Left lung (tissue), 10 donors: ENCODE results near the gene MINDY4B. TPM values are rescaled to one million over a fixed set of nuclear protein-coding genes. Genes with fewer than 3 reads are reported as not detected.

Source experiments
- ATAC-seq: fragments of 200-7000 bp; cut with Tn5 transposase; one replicate; pipeline ENCODE4 v1.9.1; 2020; ENCODE audit warnings: moderate library complexity
- DNase-seq, 4 donors: peaks; one replicate each; pipeline ENCODE4 v3.0.0-alpha.2; 2013 to 2020
- H3K27ac ChIP-seq, 2 donors: fragments of 200-600 bp; sonication (generic) in 1 of 2; one replicate each; pipeline versions ENCODE4 v1.5.0 to v1.8.0; 2020 to 2021
- H3K27me3 ChIP-seq, 2 donors: fragments of 200-600 bp; sonication (generic) in 1 of 2; one replicate each; pipeline versions ENCODE4 v1.5.0 to v1.8.0; 2020 to 2021
- H3K36me3 ChIP-seq, 2 donors: fragments of 200-600 bp; sonication (generic) in 1 of 2; one replicate each; pipeline versions ENCODE4 v1.5.0 to v1.8.0; 2020 to 2021
- H3K4me1 ChIP-seq, 2 donors: fragments of 200-600 bp; one replicate each; pipeline ENCODE4 v1.8.0; 2021
- H3K4me3 ChIP-seq, 2 donors: fragments of 200-600 bp; sonication (generic) in 1 of 2; one replicate each; pipeline versions ENCODE4 v1.5.0 to v1.8.0; 2020 to 2021; ENCODE audit warnings: mild to moderate bottlenecking in 1 of 2
- H3K9me3 ChIP-seq, 2 donors: fragments of 200-600 bp; sonication (generic) in 1 of 2; one replicate each; pipeline versions ENCODE4 v1.5.0 to v1.8.0; 2020 to 2021
- CTCF ChIP-seq, 2 donors: fragments of 200-600 bp; sonication (generic) in 1 of 2; IDR thresholded peaks; one replicate each; pipeline versions ENCODE4 v1.5.0 to v1.8.0; 2021; ENCODE audit warnings: antibody characterized with exemption in 2 of 2
- intact Hi-C, 2 donors: fragments of 100-400 bp; cut with DNase I; formaldehyde crosslinking; loops; one replicate each; pipeline versions ENCODE4 v1.11.2 to v1.14.2; 2022
- polyA plus RNA-seq, 6 donors: library from polyadenylated mRNA; unstranded; fragments of 120-200 nt; gene quantifications; one replicate each; pipeline ENCODE4 v1.2.1, GENCODE V29; 2013; ENCODE audit not compliant: insufficient read length in 6 of 6
- total RNA-seq, 2 donors: library from RNA; stranded (reverse); fragmentation: NEBNext Ultra II Directional; extraction: Animal tissue kit (Norgen Biotek cat#: 25700); gene quantifications; one replicate each; pipeline ENCODE4 v1.2.1, GENCODE V29; 2021
- donor health status: DM: no; HTN: yes; CAD: no.
- donor health status: DM: no; HTN: no; CAD: no.

MINDY4B gene
- total and polyA plus RNA-seq, 8 donors: not detected

- intact Hi-C loops: no loop called here
- H3K27ac ChIP-seq: no peak overlapping the region
- no peaks in the 10 kb centered on the region for H3K4me1 ChIP-seq
- no peak for TF ChIP-seq CTCF (IDR thresholded peaks at IDR 0.05)
- H3K27me3 ChIP-seq: no peaks in the 10 kb centered on the region
- no peak overlapping the region for H3K4me3 ChIP-seq
- no peak for ATAC-seq
- no peaks in the 10 kb centered on the region for H3K36me3 ChIP-seq
- DNase-seq: no peak
- H3K9me3 ChIP-seq: no peaks in the 10 kb centered on the region
Measured at GRCh38 chr3:150823277-150823676, 82.0 kb downstream of the MINDY4B start.

- DNase-seq: peak in 2 of 4 donors; percentile 36 to 60
- no peaks in the 10 kb centered on the region for H3K36me3 ChIP-seq
- intact Hi-C loops: no loop called here
Measured at GRCh38 chr3:150822636-150823035, 82.6 kb downstream of the MINDY4B start.

More at GRCh38 chr3:150822636-150823035, 82.6 kb downstream of the MINDY4B start:
- ATAC-seq: no peak
- H3K4me1 ChIP-seq: no peaks in the 10 kb centered on the region
- H3K27me3 ChIP-seq: no peaks in the 10 kb centered on the region
- no peaks in the 10 kb centered on the region for H3K9me3 ChIP-seq
- TF ChIP-seq CTCF (IDR thresholded peaks at IDR 0.05): no peak
- H3K4me3 ChIP-seq: no peak overlapping the region
- H3K27ac ChIP-seq: no peak overlapping the region

Other genes starting within 250 kb of the MINDY4B start
- not detected for gene ERICH6, start 201.5 kb downstream of the MINDY4B start, total RNA-seq
- gene ERICH6, start 201.5 kb downstream of the MINDY4B start, polyA plus RNA-seq: 1 to 10 TPM in 3 of 6 donors, under 1 TPM in 3; 0.34 to 1.7 (median 0.88) TPM
- gene SIAH2, start 142.3 kb downstream of the MINDY4B start, total RNA-seq: 10 to 100 TPM; 20.2 to 21.7 TPM
- gene SIAH2, start 142.3 kb downstream of the MINDY4B start, polyA plus RNA-seq: 10 to 100 TPM; 19.1 to 22.9 (median 21.8) TPM
- gene CLRN1, start 67.3 kb upstream of the MINDY4B start, total RNA-seq: not detected
- under 1 TPM in 1 of 6 donors, not detected in 5; 0.15 TPM for gene CLRN1, start 67.3 kb upstream of the MINDY4B start, polyA plus RNA-seq
- gene MED12L, start 180.2 kb upstream of the MINDY4B start, total RNA-seq: 1 to 10 TPM in 1 of 2 donors, under 1 TPM in 1; 0.82 to 1.0 TPM
- under 1 TPM; 0.66 to 0.84 (median 0.76) TPM for gene MED12L, start 180.2 kb upstream of the MINDY4B start, polyA plus RNA-seq